Gastrocnemius medialis (tissue), 4 donors: ENCODE results near the gene IFNA16.

Experiments
- POLR2A ChIP-seq, 2 donors: fragments of 450-650 bp; IDR thresholded peaks; one replicate each; pipeline ENCODE4 v1.6.1; 2017; ENCODE audit warnings: antibody characterized with exemption in 2 of 2, mild to moderate bottlenecking in 2 of 2, moderate library complexity in 2 of 2
- TF ChIP-seq, protein P1 (sequence below), 5 experiments: fragments of 450-650 bp in 3 of 5; fragments of 200-600 bp in 2 of 5; sonication (generic) in 2 of 5; IDR thresholded peaks in 4 of 5; conservative IDR thresholded peaks in 1 of 5; 1 replicate in 4 of 5; 2 replicates in 1 of 5; pipeline ENCODE4 v1.5.1; 2016 to 2019; ENCODE audit warnings: antibody characterized with exemption in 5 of 5, mild to moderate bottlenecking in 3 of 5, moderate library complexity in 3 of 5

DNA sequence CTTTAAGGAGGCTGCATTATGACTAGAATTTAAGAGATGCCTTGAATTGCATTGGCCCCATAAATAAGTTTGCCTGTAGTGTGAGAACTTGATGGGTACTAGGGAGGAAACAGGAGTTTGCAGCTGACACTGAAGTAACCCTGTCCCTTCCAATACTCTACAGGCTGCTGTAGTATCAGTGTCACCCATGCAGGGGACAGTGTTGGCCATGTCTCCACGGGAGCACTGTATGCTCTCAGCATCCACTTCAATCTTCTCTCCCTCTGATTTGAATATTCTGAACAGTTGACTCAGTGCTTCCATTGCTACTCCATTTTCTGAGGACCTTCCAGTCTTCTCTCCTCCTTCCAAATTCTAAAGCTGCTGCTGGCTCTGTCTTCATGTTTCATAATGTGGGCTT is 34.1 kb upstream of the IFNA16 start:
- TF ChIP-seq, protein P1, sequence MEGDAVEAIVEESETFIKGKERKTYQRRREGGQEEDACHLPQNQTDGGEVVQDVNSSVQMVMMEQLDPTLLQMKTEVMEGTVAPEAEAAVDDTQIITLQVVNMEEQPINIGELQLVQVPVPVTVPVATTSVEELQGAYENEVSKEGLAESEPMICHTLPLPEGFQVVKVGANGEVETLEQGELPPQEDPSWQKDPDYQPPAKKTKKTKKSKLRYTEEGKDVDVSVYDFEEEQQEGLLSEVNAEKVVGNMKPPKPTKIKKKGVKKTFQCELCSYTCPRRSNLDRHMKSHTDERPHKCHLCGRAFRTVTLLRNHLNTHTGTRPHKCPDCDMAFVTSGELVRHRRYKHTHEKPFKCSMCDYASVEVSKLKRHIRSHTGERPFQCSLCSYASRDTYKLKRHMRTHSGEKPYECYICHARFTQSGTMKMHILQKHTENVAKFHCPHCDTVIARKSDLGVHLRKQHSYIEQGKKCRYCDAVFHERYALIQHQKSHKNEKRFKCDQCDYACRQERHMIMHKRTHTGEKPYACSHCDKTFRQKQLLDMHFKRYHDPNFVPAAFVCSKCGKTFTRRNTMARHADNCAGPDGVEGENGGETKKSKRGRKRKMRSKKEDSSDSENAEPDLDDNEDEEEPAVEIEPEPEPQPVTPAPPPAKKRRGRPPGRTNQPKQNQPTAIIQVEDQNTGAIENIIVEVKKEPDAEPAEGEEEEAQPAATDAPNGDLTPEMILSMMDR (IDR thresholded peaks at IDR 0.05 in 4 of 5, conservative IDR thresholded peaks at IDR 0.05 in 1 of 5), result no peak
- no peak for TF ChIP-seq POLR2A (IDR thresholded peaks at IDR 0.05)
